Choroid plexus epithelial cell (primary cell): ENCODE data around the gene POMGNT1.

Experiments used
- DNase-seq: peaks from one replicate; pipeline ENCODE4 v3.0.0-alpha.2; 2010; ENCODE audit warnings: low read depth
- H3K4me3 ChIP-seq: 2 replicates; pipeline ENCODE4 v1.5.1; 2011; ENCODE audit warnings: low read depth, mild to moderate bottlenecking, control low read depth, low read length, moderate library complexity
- CTCF ChIP-seq: conservative IDR thresholded peaks from 2 replicates; pipeline ENCODE4 v1.5.1; 2011; ENCODE audit warnings: low read depth, mild to moderate bottlenecking, control low read depth, inconsistent platforms, low read length, moderate library complexity

Gene POMGNT1

DNA sequence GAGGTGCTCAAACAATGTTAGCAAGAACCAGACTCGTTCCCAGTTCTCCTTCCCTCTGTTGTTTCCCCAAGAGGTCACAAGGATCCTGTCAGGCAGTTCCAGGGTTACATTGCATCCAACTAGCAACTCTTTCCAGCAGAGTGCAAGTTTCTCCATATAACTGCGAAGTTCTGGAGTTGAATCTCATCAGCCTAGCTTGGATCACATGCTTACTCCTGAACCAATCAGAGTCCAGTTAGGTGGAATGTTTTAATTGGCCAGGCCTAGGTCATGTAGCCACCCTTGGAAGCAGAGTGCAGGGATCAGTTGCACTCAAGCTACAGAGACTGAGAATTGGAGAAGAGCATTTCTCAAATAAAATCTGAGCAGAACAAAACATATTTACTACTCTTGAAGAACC is 49.9 kb downstream of the POMGNT1 start:
- no peak for DNase-seq
- no peak overlapping the region for H3K4me3 ChIP-seq
- TF ChIP-seq CTCF: no peak
